MM.1S (cell line): ENCODE results near the gene PCDHGA8.

Experiments used
- DNase-seq: peaks from one replicate; pipeline ENCODE4 v3.0.0-alpha.2; 2015
- H2AFZ ChIP-seq: fragments of 300-600 bp; sonication (generic); 2 replicates; pipeline ENCODE4 v1.6.0; 2016; ENCODE audit warnings: antibody characterized with exemption, low read length
- H3F3A ChIP-seq: fragments of 300-600 bp; sonication (generic); 2 replicates; pipeline ENCODE4 v1.6.1; 2016; ENCODE audit warnings: mild to moderate bottlenecking, antibody characterized with exemption, low read length, moderate library complexity, mixed read lengths; ENCODE audit not compliant: insufficient read depth
- H3K27ac ChIP-seq: fragments of 300-600 bp; sonication (generic); 2 replicates; pipeline ENCODE4 v1.5.1; 2016; ENCODE audit warnings: mild to moderate bottlenecking, low read length
- H3K27me3 ChIP-seq: fragments of 300-600 bp; sonication (generic); replicated peaks from 2 replicates; pipeline ENCODE4 v1.6.0; 2016; ENCODE audit warnings: low read length; ENCODE audit not compliant: insufficient read depth
- H3K36me3 ChIP-seq: fragments of 300-600 bp; sonication (generic); replicated peaks from 2 replicates; pipeline ENCODE4 v1.6.1; 2016; ENCODE audit warnings: mild to moderate bottlenecking, low read length, mixed read lengths; ENCODE audit not compliant: insufficient read depth
- H3K4me1 ChIP-seq: fragments of 300-600 bp; sonication (generic); 2 replicates; pipeline ENCODE4 v1.6.1; 2016; ENCODE audit warnings: low read length, mixed read lengths
- H3K4me2 ChIP-seq: fragments of 300-600 bp; sonication (generic); 2 replicates; pipeline ENCODE4 v1.6.0; 2016; ENCODE audit warnings: low read depth, low read length
- H3K4me3 ChIP-seq: fragments of 300-600 bp; sonication (generic); 2 replicates; pipeline ENCODE4 v1.5.1; 2016; ENCODE audit warnings: low read length, mixed read lengths
- H3K79me2 ChIP-seq: fragments of 300-600 bp; sonication (generic); 2 replicates; pipeline ENCODE4 v1.6.1; 2016; ENCODE audit warnings: mixed run types, low read length, mixed read lengths
- H3K9ac ChIP-seq: fragments of 300-600 bp; sonication (generic); 2 replicates; pipeline ENCODE4 v1.6.1; 2016; ENCODE audit warnings: low read length, mixed read lengths
- H3K9me2 ChIP-seq: fragments of 300-600 bp; sonication (generic); replicated peaks from 2 replicates; pipeline ENCODE4 v1.6.1; 2016; ENCODE audit warnings: mild to moderate bottlenecking, low read length, mixed read lengths; ENCODE audit not compliant: insufficient read depth
- H3K9me3 ChIP-seq: fragments of 300-600 bp; sonication (generic); replicated peaks from 2 replicates; pipeline ENCODE4 v1.6.1; 2016; ENCODE audit warnings: mild to moderate bottlenecking, low read length, mixed read lengths; ENCODE audit not compliant: insufficient read depth
- H4K20me1 ChIP-seq: fragments of 300-600 bp; sonication (generic); 2 replicates; pipeline ENCODE4 v1.6.1; 2016; ENCODE audit warnings: mild to moderate bottlenecking, low read length, moderate library complexity, mixed read lengths; ENCODE audit not compliant: insufficient read depth
- CTCF ChIP-seq: fragments of 300-600 bp; sonication (generic); IDR thresholded peaks from 2 replicates; pipeline ENCODE4 v1.5.1; 2016; ENCODE audit warnings: antibody characterized with exemption, low read length, mixed read lengths
- EZH2 ChIP-seq: fragments of 300-600 bp; sonication (generic); optimal IDR thresholded peaks from 2 replicates; pipeline ENCODE3; 2017; ENCODE audit warnings: low read depth, mild to moderate bottlenecking, antibody characterized with exemption, low read length, mixed read lengths
- EZH2phosphoT487 ChIP-seq: fragments of 300-600 bp; sonication (generic); IDR thresholded peaks from 2 replicates; pipeline ENCODE4 v1.6.1; 2018; ENCODE audit warnings: antibody characterized with exemption, low read length

PCDHGA8 gene

GRCh38 chr5:141392429-141393198 is at the start of gene PCDHGA8:
Gene PCDHGA8 (plus strand): TSS chr5:141392633. CDS start chr5:141392814, 181 bp downstream.
- H3K4me3 ChIP-seq: no peak within 1 kb of the TSS
- H4K20me1 ChIP-seq: no peaks in the 10 kb centered on the region
- no peak within 1 kb of the TSS for H3K4me2 ChIP-seq
- H3K9ac ChIP-seq: no peak within 1 kb of the TSS
- H2AFZ ChIP-seq: no peak within 1 kb of the TSS
- no peak within 1 kb of the TSS for H3K27ac ChIP-seq
- no peaks in the 10 kb centered on the region for H3F3A ChIP-seq
- no peaks in the 10 kb centered on the region for H3K36me3 ChIP-seq
- TF ChIP-seq EZH2phosphoT487: no peak
- peak; percentile 52 for TF ChIP-seq CTCF
- 0 out of 2 replicates have a peak, but pooled peaks cover 5% of the 10 kb centered on the region for H3K27me3 ChIP-seq
- no peaks in the 10 kb centered on the region for H3K9me3 ChIP-seq
- DNase-seq: peak; percentile 57
- no peaks in the 10 kb centered on the region for H3K79me2 ChIP-seq
- H3K9me2 ChIP-seq: no peaks in the 10 kb centered on the region
- no peaks in the 10 kb centered on the region for H3K4me1 ChIP-seq

DNA sequence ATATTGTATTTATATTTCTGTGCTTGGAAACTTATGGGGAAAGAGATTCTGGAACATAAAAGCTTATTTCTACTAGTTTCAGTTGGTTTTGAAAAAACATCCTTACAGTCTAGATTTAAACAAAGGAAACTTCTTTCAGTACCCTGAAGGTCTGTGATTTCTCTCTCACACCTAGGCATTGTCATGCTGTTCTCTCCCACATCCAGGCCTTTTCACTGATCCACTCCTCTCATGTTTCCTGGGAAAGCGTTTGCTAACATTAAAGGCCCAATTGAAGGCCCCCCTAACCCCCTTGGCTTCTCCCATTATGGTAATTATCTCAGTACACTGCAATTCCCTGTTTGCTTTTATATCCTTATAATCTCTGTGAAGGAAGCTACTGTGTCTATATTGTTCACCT is 49.7 kb upstream of the PCDHGA8 start:
- Histone ChIP-seq H3K9ac (no peak overlapping the region), H3K79me2 (no peaks in the 10 kb centered on the region)

GRCh38 chr5:141343242-141343952 is 49.0 kb upstream of the PCDHGA8 start, which contains the start of gene PCDHGA3:
Gene PCDHGA3 (plus strand): TSS chr5:141343829. CDS start chr5:141344034, 205 bp downstream.
- Histone ChIP-seq H2AFZ (no peak within 1 kb of the TSS), H3K9me2 (no peaks in the 10 kb centered on the region), H3K36me3 (no peaks in the 10 kb centered on the region), H3K27ac (no peak within 1 kb of the TSS), H3K4me2 (no peak within 1 kb of the TSS), H3K27me3 (no peaks in the 10 kb centered on the region; the same call in 1 of the 2 replicates), H3K4me1 (no peaks in the 10 kb centered on the region), H3K9ac (no peak within 1 kb of the TSS), H3K79me2 (no peaks in the 10 kb centered on the region), H3F3A (no peaks in the 10 kb centered on the region), H3K9me3 (no peaks in the 10 kb centered on the region), H3K4me3 (no peak within 1 kb of the TSS), H4K20me1 (no peaks in the 10 kb centered on the region)
- peak; percentile 37 for TF ChIP-seq CTCF
- TF ChIP-seq EZH2: no peak
- DNase-seq: peak; percentile 38

More for the DNA sequence above, 49.7 kb upstream of the PCDHGA8 start:
- Histone ChIP-seq H3K27me3 (no peaks in the 10 kb centered on the region; the same call in 1 of the 2 replicates), H4K20me1 (no peaks in the 10 kb centered on the region), H3K27ac (no peak overlapping the region), H3K4me1 (no peaks in the 10 kb centered on the region), H3K4me2 (no peak overlapping the region), H2AFZ (no peak overlapping the region), H3K9me2 (no peaks in the 10 kb centered on the region), H3F3A (no peaks in the 10 kb centered on the region), H3K4me3 (no peak overlapping the region), H3K36me3 (no peaks in the 10 kb centered on the region), H3K9me3 (no peaks in the 10 kb centered on the region)
- TF ChIP-seq EZH2phosphoT487 (no peak), CTCF (no peak), EZH2 (no peak)
- no peak for DNase-seq
